SKM-1 (cell line): ENCODE data around the gene ELP4.

Experiments used
- DNase-seq: peaks from one replicate; lab custom pipeline; 2025; ENCODE audit not compliant: unreplicated experiment; lab: John Stamatoyannopoulos, UW

ELP4 gene

GRCh38 chr11:31808721-31809540, 299.4 kb downstream of the ELP4 start:
- DNase-seq = no peak

GRCh38 chr11:31809541-31809856, 299.9 kb downstream of the ELP4 start:
- no peak for DNase-seq

- DNase-seq = no peak
Observed at GRCh38 chr11:31809857-31810778, 300.6 kb downstream of the ELP4 start.

GRCh38 chr11:31810779-31811647, 301.4 kb downstream of the ELP4 start, which contains the start of gene PAX6:
PAX6 (minus strand) TSS chr11:31811322; CDS start chr11:31806411, 4,911 bp downstream.
- peak; percentile 90 for DNase-seq

- DNase-seq = no peak
Observed at GRCh38 chr11:31812383-31813381, 303.1 kb downstream of the ELP4 start.

GRCh38 chr11:31813391-31814175, 304.0 kb downstream of the ELP4 start:
- DNase-seq = no peak

GRCh38 chr11:31814176-31814868, 304.8 kb downstream of the ELP4 start:
- no peak for DNase-seq

GRCh38 chr11:31815711-31816467, 306.3 kb downstream of the ELP4 start:
- no peak for DNase-seq

- DNase-seq = no peak
Observed at GRCh38 chr11:31816468-31817053, 307.0 kb downstream of the ELP4 start.

GRCh38 chr11:31817054-31817620, 307.6 kb downstream of the ELP4 start:
- no peak for DNase-seq

- no peak for DNase-seq
Observed at GRCh38 chr11:31817621-31818424, 308.3 kb downstream of the ELP4 start.

- no peak for DNase-seq
Observed at GRCh38 chr11:31818425-31818755, 308.8 kb downstream of the ELP4 start.

GRCh38 chr11:31818874-31819331, 309.3 kb downstream of the ELP4 start:
- DNase-seq = no peak

- no peak for DNase-seq
Observed at GRCh38 chr11:31819621-31820437, 310.3 kb downstream of the ELP4 start.

- no peak for DNase-seq
Observed at GRCh38 chr11:31820438-31820818, 310.9 kb downstream of the ELP4 start.
